ENCODE data around the gene CDCA8.

Gene CDCA8

GRCh38 chr1:37657620-37658412, 34.5 kb upstream of the CDCA8 start:
- H3K27ac ChIP-seq = no peak overlapping the region

GRCh38 chr1:37658486-37658885, 33.8 kb upstream of the CDCA8 start:
- Histone ChIP-seq H3K4me3 (ENCODE audit: low read depth in 1 of 2, low read length in 1 of 2) (no peak overlapping the region), H3K4me1 (ENCODE audit: control insufficient read depth in 1 of 2, insufficient read depth in 1 of 2, low read depth in 1 of 2, low read length in 1 of 2) (no peaks in the 10 kb centered on the region), H3K27me3 (peaks cover 21% of the 10 kb centered on the region), H3K36me3 (no peaks in the 10 kb centered on the region), H3K9me3 (no peaks in the 10 kb centered on the region), H3K27ac (no peak overlapping the region)
- no peak for TF ChIP-seq CTCF (IDR thresholded peaks at IDR 0.05)

More at GRCh38 chr1:37657620-37658412, 34.5 kb upstream of the CDCA8 start:
- H3K27me3 ChIP-seq = peaks cover 21% of the 10 kb centered on the region
- no peak overlapping the region for H3K4me3 ChIP-seq (ENCODE audit: low read depth in 1 of 2, low read length in 1 of 2)
- no peak for TF ChIP-seq CTCF (IDR thresholded peaks at IDR 0.05)
- H3K36me3 ChIP-seq = no peaks in the 10 kb centered on the region
- H3K4me1 ChIP-seq (ENCODE audit: control insufficient read depth in 1 of 2, insufficient read depth in 1 of 2, low read depth in 1 of 2, low read length in 1 of 2) = no peaks in the 10 kb centered on the region
- H3K9me3 ChIP-seq = no peaks in the 10 kb centered on the region

- TF ChIP-seq CTCF (IDR thresholded peaks at IDR 0.05) = no peak
These were observed 31.7 kb upstream of the CDCA8 start for GRCh38 chr1:37660664-37661063.

GRCh38 chr1:37661401-37661800, 30.9 kb upstream of the CDCA8 start:
- no peak overlapping the region for H3K27ac ChIP-seq
- no peak for TF ChIP-seq CTCF (IDR thresholded peaks at IDR 0.05)
- peaks cover 21% of the 10 kb centered on the region for H3K27me3 ChIP-seq
- no peaks in the 10 kb centered on the region for H3K9me3 ChIP-seq
- no peaks in the 10 kb centered on the region for H3K36me3 ChIP-seq
- H3K4me3 ChIP-seq (ENCODE audit: low read depth in 1 of 2, low read length in 1 of 2) = no peak overlapping the region
- H3K4me1 ChIP-seq (ENCODE audit: control insufficient read depth in 1 of 2, insufficient read depth in 1 of 2, low read depth in 1 of 2, low read length in 1 of 2) = no peaks in the 10 kb centered on the region

More at GRCh38 chr1:37660664-37661063, 31.7 kb upstream of the CDCA8 start:
- no peaks in the 10 kb centered on the region for H3K9me3 ChIP-seq
- H3K4me3 ChIP-seq (ENCODE audit: low read depth in 1 of 2, low read length in 1 of 2) = no peak overlapping the region
- H3K27ac ChIP-seq = no peak overlapping the region
- no peaks in the 10 kb centered on the region for H3K36me3 ChIP-seq
- peaks cover 21% of the 10 kb centered on the region for H3K27me3 ChIP-seq
- no peaks in the 10 kb centered on the region for H3K4me1 ChIP-seq (ENCODE audit: control insufficient read depth in 1 of 2, insufficient read depth in 1 of 2, low read depth in 1 of 2, low read length in 1 of 2)

GRCh38 chr1:37662031-37662755, 30.1 kb upstream of the CDCA8 start:
- Histone ChIP-seq H3K4me3 (ENCODE audit: low read depth in 1 of 2, low read length in 1 of 2) (no peak overlapping the region), H3K36me3 (no peaks in the 10 kb centered on the region), H3K27ac (no peak overlapping the region), H3K4me1 (ENCODE audit: control insufficient read depth in 1 of 2, insufficient read depth in 1 of 2, low read depth in 1 of 2, low read length in 1 of 2) (no peaks in the 10 kb centered on the region), H3K27me3 (peaks cover 21% of the 10 kb centered on the region), H3K9me3 (no peaks in the 10 kb centered on the region)
- no peak for TF ChIP-seq CTCF (IDR thresholded peaks at IDR 0.05)

Data from neutrophil (primary cell).